ENCODE results near the gene ADAMTS16. TPM values are rescaled to one million over a fixed set of nuclear protein-coding genes. Genes with fewer than 3 reads are reported as not detected.
"Not testable (repeated sequence)": the region's sequence is repeated elsewhere in the genome, so short reads cannot be mapped to it uniquely, and the experiment has no call there.

ADAMTS16 gene
- 10 to 100 TPM; 43.5 to 84.3 (median 72.6) TPM for polyA plus RNA-seq (ENCODE audit: insufficient read length in 4 of 4)

DNA sequence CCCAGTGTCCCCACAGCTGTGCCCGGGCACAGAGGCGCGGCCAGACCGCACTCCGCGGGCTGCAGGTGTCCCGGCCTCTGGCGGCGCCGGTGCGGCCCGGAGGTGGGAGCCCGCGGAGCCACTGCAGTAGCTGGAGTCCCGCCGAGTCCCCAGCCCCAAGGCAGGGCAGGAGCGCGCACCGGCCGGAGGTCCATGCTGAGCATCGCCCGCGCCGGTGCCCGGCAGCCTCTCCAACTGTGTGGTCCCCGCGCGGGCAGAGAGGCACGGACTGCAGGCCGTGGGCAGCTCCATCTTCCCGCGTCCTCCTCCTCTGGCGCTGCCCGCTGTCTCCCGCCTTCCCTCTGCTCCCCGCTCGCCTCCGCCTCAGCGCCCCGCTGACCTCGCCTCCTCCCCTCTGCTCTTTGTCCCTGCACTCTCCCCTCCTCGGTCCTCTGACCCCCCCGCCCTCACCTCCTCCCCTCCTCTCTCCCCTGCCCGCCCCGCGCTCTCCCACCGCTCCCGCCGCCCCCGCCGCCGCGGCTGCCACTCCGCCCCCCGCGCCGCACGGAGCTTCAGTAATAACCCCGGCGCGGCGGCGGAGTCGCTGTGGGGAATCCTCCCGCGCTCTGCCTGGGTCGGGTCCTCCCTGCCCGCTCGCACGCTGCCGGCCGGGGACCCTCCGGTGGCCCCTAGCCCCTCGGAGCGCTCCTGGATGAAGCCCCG is at the start of gene ADAMTS16:
TSS of gene ADAMTS16 (plus strand) at position 554 of the 702 bp plus-strand sequence. CDS start at position 692, 138 bp downstream.
- DNase-seq (ENCODE audit: low read depth in 4 of 4, low spot score in 3 of 4) = no peak

- no peak for DNase-seq (ENCODE audit: low read depth in 4 of 4, low spot score in 3 of 4)
Measured at GRCh38 chr5:5092149-5092548, 48.0 kb upstream of the ADAMTS16 start.

DNA sequence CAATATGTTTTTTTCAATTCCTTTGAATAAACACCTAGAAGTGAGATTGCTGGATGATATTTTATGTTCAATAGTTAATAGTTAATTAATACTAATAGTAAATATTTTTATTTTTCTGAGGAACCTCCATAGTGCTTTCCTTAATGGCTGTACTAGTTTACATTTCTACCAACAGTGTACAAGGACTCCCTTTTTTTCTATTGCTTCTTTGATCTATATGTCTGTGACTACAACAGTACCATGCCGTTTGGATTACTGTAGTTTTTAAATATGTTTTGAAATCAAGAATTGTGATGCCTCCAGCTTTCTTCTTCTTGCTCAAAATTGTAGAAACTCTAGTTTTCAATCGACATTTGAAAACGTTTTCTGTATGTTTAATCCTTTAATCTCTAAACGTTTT is 39.5 kb upstream of the ADAMTS16 start:
- no peak for DNase-seq (ENCODE audit: low read depth in 4 of 4, low spot score in 3 of 4)

- DNase-seq (ENCODE audit: low read depth in 4 of 4, low spot score in 3 of 4) = no peak
Measured at GRCh38 chr5:5101676-5102075, 38.5 kb upstream of the ADAMTS16 start.

- no peak for DNase-seq (ENCODE audit: low read depth in 4 of 4, low spot score in 3 of 4)
Measured at GRCh38 chr5:5103245-5103644, 36.9 kb upstream of the ADAMTS16 start.

DNA sequence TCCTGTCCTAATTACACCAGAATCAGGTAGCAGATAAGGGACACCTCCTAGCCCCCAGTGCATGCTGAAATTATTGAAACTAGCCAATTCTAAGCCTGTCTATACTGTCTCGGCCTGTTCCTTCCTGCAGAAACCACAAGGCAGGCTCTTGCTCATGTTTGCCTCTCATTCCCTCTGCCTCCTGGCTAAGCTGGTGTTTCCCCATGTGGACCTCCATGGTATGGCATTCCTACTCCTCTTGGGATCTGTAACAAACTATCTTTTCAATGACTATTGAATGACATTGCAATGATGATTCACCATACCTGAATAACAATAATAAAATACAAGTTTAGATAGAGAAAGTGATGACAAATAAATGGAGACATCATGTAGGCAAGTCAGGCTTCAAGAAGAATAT is 35.6 kb upstream of the ADAMTS16 start:
- no peak for DNase-seq (ENCODE audit: low read depth in 4 of 4, low spot score in 3 of 4)

GRCh38 chr5:5105531-5105930 is 34.6 kb upstream of the ADAMTS16 start:
- no peak for DNase-seq (ENCODE audit: low read depth in 4 of 4, low spot score in 3 of 4)

GRCh38 chr5:5116956-5117355 is 23.2 kb upstream of the ADAMTS16 start:
- no peak for DNase-seq (ENCODE audit: low read depth in 4 of 4, low spot score in 3 of 4)

DNA sequence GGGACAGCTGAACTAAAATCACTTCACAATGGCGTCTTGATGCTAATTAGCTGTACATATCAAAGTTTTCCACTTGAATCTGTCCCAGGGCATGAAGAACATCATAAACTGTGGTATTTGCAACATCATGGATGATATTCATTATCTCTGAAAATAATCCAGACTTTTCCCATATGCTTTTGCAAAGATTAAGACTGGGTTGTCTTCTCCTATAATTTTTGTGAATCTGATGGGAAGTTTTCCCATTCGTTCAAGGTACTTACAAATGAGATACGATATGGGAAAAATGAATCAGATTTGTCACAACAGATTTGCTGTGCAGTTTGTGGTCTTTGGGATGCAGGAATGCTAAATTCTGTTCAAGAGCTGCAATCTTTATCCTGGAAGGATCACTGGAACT is 17.4 kb upstream of the ADAMTS16 start:
- DNase-seq (ENCODE audit: low read depth in 4 of 4, low spot score in 3 of 4) = no peak

- DNase-seq (ENCODE audit: low read depth in 4 of 4, low spot score in 3 of 4) = no peak
Measured at GRCh38 chr5:5124231-5124630, 15.9 kb upstream of the ADAMTS16 start.

DNA sequence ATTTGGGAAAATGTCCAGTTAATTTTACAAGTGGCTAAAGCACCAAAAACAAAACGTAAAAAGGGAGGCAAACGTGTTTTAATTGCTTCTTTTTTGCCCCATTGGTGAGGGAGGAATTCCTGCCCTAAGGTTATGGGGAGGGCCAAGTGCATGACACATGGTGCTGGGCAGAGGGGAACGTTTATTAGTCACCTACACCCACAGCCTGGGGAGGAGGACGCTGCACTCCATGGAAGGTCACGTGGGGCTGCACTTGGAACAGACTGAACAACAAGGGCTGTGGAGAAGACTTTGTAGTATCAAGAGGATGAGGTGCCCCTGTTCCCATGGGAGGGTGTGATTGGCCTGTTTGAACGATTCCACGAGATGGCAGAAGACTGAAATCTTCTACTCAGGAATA is 13.7 kb upstream of the ADAMTS16 start:
- no peak for DNase-seq (ENCODE audit: low read depth in 4 of 4, low spot score in 3 of 4)

DNA sequence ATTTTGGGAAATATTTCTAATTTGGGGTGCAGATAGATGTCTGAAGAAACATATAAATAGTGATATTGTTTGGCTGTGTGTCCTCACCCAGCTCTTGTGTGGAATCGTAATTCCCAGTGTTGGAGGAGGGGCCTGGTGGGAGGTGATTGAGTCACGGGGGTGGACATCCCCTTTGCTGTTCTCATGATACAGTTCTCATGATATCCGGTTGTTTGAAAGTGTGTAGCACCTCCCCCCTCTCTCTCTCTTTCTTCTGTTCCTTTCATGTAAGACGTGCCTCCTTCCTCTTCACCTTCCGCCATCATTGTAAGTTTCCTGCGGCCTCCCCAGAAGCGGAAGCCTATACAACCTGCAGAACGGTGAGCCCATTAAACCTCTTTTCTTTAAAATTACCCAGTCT is 11.4 kb upstream of the ADAMTS16 start:
- no peak for DNase-seq (ENCODE audit: low read depth in 4 of 4, low spot score in 3 of 4)

- no peak for DNase-seq (ENCODE audit: low read depth in 4 of 4, low spot score in 3 of 4)
Measured at GRCh38 chr5:5132234-5132633, 7.9 kb upstream of the ADAMTS16 start.

- DNase-seq (ENCODE audit: low read depth in 4 of 4, low spot score in 3 of 4) = no peak
Measured at GRCh38 chr5:5132693-5133295, 7.3 kb upstream of the ADAMTS16 start.

DNA sequence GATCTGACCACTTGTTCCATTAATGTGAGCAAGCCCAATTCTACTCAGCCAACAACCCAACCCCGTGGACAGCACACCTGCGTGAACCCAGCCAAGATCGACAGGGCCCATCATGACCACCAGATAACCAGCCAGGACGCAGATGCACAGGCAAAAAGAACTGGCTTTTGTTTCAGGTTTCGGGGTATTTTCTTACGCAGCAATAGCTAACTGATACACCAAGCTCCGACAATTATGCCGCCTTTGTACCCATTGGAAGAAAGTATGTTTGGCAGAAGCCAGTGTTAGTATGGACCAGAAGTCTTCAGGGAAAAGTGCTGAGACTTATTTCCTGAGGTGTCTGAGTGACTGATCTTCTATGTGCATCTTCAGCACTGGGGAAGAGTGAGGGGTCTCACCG is 6.0 kb upstream of the ADAMTS16 start:
- DNase-seq (ENCODE audit: low read depth in 4 of 4, low spot score in 3 of 4) = no peak

DNA sequence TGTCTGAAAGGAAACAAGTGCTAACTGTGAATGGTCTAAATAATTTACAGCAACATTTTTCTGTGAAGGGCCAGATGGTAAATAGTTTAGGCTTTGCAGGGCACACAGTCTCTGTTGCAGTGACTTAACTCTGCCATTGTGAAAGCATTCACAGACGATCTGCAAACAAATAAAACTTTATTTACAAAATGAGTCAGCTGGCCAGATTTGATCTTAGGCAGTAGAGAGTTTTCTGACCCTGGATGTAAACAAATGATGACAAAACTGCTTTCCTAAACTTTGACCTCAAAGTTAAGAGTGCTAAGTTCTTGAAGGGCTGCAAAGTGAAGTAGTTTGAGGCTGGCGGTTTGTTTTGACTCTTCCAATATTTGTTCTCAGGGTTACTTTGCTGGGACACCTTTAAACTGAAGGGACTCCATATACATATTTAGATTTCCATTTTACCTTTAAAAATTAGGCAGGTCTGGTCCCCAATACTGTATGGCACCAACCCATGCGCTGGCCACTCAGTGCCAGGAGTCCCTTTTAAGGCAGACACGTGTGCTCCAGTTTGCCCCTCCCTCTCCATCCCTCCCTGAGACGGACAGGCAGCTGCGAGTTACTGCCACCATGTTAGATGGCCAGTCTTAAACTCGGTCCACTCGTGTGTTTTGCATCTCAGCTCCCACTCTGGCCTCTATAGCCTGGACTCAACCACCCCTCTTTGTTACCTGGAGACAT is 4.0 kb upstream of the ADAMTS16 start:
- DNase-seq (ENCODE audit: low read depth in 4 of 4, low spot score in 3 of 4) = no peak

- DNase-seq (ENCODE audit: low read depth in 4 of 4, low spot score in 3 of 4) = not testable (repeated sequence)
Measured at GRCh38 chr5:5137851-5138250, 2.3 kb upstream of the ADAMTS16 start.

DNA sequence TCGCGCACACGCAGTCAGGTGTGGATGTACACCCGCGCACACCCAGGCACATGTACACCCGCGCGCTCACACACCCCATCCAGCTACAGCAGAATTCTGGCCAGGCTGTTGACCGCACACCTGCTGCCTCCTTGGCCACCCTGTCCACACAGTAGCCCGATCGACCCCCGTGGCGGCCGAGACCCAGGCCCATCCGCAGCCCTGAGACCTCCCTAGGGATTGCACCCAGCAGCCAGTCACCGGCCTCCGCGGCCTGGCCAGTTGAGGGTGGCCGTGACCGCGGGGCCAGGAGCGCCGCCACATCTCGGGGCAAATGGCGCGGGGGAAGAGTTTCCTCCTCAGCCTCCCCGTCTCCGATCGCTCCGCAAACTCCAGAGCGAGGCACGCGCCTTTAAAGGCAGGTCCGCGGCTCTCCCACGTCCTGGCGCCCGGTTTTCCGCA is 774 bp upstream of the ADAMTS16 start:
- no peak for DNase-seq (ENCODE audit: low read depth in 4 of 4, low spot score in 3 of 4)

GRCh38 chr5:5140479-5141338 is 579 bp downstream of the ADAMTS16 start:
- no peak for DNase-seq (ENCODE audit: low read depth in 4 of 4, low spot score in 3 of 4)

DNA sequence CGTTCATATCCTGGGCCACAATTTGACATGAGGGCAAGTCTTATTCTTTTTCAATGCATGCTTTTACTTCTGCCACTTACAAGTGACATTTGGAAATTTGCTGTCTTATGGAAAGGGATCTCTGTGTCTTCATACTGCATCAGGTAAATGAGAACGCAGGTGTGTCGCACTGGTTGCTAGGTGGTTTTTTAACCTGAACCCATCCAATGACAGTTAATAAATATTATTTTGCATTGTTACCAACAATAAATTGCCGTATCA is 1.1 kb downstream of the ADAMTS16 start:
- no peak for DNase-seq (ENCODE audit: low read depth in 4 of 4, low spot score in 3 of 4)
